Neural progenitor cell (in vitro differentiated cells): ENCODE data around the gene TMEM154.

Source experiments
- EZH2 ChIP-seq: fragments of 200-600 bp; sonication (generic); IDR thresholded peaks from 2 replicates; pipeline ENCODE4 v1.6.1; 2017; ENCODE audit warnings: antibody characterized with exemption, mild to moderate bottlenecking, moderate library complexity
- EZH2phosphoT487 ChIP-seq: fragments of 200-600 bp; sonication (generic); IDR thresholded peaks from 2 replicates; pipeline ENCODE4 v1.6.1; 2017; ENCODE audit warnings: antibody characterized with exemption
- TF ChIP-seq, protein P1 (sequence below): fragments of 200-600 bp; sonication (generic); IDR thresholded peaks from 2 replicates; pipeline ENCODE4 v1.5.1; 2017; ENCODE audit warnings: antibody characterized with exemption, mild to moderate bottlenecking

DNA sequence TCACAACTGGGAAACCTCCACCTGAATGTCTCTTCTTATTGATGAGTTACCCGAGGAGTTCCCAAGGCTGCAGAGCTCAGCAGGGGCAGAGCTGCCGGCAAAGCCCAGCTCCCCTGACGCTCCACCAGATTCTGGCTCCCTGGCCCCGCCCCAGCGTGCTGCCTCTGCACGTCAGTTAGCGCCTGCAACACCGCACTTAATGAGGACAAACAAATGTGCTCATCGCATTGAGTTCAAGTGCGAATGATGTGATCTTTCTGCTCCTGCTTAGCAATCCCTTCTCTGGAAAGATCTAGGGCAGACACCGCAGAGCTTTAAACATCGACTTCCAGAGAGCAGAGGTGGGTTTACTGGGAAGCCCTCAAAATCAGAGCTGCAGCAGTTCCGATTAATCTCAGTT, 88.4 kb downstream of the TMEM154 start:
- TF ChIP-seq, protein P1, sequence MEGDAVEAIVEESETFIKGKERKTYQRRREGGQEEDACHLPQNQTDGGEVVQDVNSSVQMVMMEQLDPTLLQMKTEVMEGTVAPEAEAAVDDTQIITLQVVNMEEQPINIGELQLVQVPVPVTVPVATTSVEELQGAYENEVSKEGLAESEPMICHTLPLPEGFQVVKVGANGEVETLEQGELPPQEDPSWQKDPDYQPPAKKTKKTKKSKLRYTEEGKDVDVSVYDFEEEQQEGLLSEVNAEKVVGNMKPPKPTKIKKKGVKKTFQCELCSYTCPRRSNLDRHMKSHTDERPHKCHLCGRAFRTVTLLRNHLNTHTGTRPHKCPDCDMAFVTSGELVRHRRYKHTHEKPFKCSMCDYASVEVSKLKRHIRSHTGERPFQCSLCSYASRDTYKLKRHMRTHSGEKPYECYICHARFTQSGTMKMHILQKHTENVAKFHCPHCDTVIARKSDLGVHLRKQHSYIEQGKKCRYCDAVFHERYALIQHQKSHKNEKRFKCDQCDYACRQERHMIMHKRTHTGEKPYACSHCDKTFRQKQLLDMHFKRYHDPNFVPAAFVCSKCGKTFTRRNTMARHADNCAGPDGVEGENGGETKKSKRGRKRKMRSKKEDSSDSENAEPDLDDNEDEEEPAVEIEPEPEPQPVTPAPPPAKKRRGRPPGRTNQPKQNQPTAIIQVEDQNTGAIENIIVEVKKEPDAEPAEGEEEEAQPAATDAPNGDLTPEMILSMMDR = no peak
- no peak for TF ChIP-seq EZH2
- TF ChIP-seq EZH2phosphoT487 = no peak
